Measurements from ENCODE around the gene TLE5. TPM values are rescaled to one million over a fixed set of nuclear protein-coding genes. Genes with fewer than 3 reads are reported as not detected.
A peak's percentile ranks its signal among the peaks of the same experiment; 100 is the strongest.

Gene TLE5
- total and polyA plus RNA-seq, 10 of the 15 experiments (the other 5 are each of a cell fraction or from before 2014, with no cell fraction given): 2.5 to 373 (median 154) TPM

- TF ChIP-seq NFYA (IDR thresholded peaks at IDR 0.05; ENCODE audit: borderline replicate concordance, low read depth, low read length) (no peak), SMC3 (IDR thresholded peaks at IDR 0.05; ENCODE audit: borderline replicate concordance, low read length) (peak; percentile 71), NR2C2 (IDR thresholded peaks at IDR 0.05; ENCODE audit: borderline replicate concordance, control insufficient read depth, insufficient read length, low read depth) (no peak), RELA (IDR thresholded peaks at IDR 0.05; ENCODE audit: borderline replicate concordance, partially characterized antibody) (peak; percentile 61), TCF12 (IDR thresholded peaks at IDR 0.05; ENCODE audit: low read depth, low read length) (peak; percentile 82), RELB (IDR thresholded peaks at IDR 0.05; ENCODE audit: low read depth) (no peak), STAT1 (conservative IDR thresholded peaks at IDR 0.05) (no peak), ZBTB40 (IDR thresholded peaks at IDR 0.05; ENCODE audit: borderline replicate concordance) (no peak), IRF5 (IDR thresholded peaks at IDR 0.05; ENCODE audit: borderline replicate concordance) (no peak), MXI1 (IDR thresholded peaks at IDR 0.05; ENCODE audit: low read depth, low read length) (no peak), TCF3 (IDR thresholded peaks at IDR 0.05; ENCODE audit: borderline replicate concordance, insufficient read depth, low read depth, low read length) (0 out of 2 replicates have a peak, but pooled peaks have one; percentile 33), CREB1 (IDR thresholded peaks at IDR 0.05; ENCODE audit: low read depth) (no peak), EGR1 (IDR thresholded peaks at IDR 0.05; ENCODE audit: borderline replicate concordance in 1 of 2, low read depth in 2 of 2, low read length in 2 of 2) (peak in 1 of 2 experiments; percentile 92; a peak in 2 of 3 replicates), MLLT1 (IDR thresholded peaks at IDR 0.05) (no peak), ASH2L (IDR thresholded peaks at IDR 0.05; ENCODE audit: borderline replicate concordance, low read depth) (no peak), USF2 (IDR thresholded peaks at IDR 0.05; ENCODE audit: borderline replicate concordance, low read depth, low read length) (no peak), NBN (IDR thresholded peaks at IDR 0.05) (no peak), ZNF622 (IDR thresholded peaks at IDR 0.05) (no peak), CBX5 (IDR thresholded peaks at IDR 0.05; ENCODE audit: low read depth) (no peak), RB1 (IDR thresholded peaks at IDR 0.05; ENCODE audit: borderline replicate concordance) (0 out of 2 replicates have a peak, but pooled peaks have one; percentile 55)
Observed at GRCh38 chr19:3075605-3076431, 13.5 kb upstream of the TLE5 start (continued).

Data from GM12878 (cell line).